NCI-H82 treated with DMSO at 0.1 percent for 48 hours (cell line): ENCODE measurements around the gene PROM1.

Experiments
- DNase-seq: peaks from one replicate; lab custom pipeline; 2025; ENCODE audit not compliant: unreplicated experiment; lab: John Stamatoyannopoulos, UW

The PROM1 gene

DNA sequence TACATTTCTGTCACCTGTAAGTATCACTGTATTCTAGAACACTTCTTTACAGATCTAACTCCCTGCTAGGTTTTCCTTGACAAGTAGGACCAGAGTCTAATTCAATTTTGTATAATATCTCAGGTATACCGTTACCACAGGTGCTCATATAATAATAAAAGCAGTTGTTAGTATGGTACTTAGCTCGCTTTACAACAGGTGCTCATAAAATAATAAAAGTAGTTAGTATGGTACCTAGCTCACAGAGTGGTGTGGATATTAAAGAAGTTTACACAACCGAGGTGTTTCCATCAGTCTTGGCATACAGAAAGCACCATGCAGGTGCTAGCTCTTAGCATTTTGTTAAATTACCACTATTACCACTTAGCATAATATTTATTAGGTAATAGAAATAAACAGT is 88.0 kb downstream of the PROM1 start:
- no peak for DNase-seq

DNA sequence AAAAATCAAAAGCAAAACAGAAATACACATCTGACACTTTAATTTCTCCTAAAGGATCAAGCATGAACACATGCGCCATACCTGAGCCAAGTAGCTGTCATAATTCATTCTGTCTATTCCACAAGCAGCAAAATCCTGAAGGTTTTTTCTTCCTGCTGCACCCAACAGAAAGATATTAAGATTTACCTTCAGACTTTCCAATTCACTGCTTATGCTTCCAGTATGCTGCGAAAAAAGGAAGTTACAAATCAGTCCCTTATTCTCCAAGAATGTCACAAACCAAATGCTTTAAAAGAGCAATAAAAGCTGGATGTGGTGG is 91.7 kb downstream of the PROM1 start:
- no peak for DNase-seq

DNA sequence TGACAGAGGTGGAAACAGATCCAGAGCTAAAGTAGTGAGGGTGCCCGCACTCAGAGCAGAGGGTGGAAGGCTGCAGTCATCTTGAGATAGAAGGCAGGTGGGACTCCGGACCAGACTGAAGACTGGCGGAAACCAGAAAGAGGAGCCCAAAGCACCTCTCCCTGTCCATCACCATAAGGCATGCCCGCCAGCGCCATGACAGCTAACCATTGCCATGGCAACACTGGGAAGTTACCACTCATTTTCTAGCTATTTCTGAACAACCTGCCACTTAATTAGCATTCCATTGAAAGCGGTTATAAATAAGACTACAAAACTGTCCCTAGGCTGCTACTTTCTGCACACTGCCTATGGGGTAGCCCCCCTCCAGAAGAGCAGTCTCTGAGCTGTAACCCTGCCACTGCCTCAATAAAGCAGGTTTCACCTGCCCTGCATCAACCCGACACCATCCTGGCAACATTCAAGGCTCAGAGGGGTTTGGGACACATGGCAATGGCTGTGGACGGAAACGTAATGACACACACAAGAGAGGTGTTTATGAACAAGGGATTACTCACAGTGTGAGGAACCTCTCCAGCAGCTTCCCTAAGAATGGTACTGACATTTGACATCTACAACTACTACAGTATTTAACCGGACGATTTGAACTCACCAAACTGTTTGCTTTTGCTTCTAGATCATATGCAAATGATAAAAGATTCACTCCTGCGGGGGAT is 93.1 kb downstream of the PROM1 start:
- no peak for DNase-seq

DNA sequence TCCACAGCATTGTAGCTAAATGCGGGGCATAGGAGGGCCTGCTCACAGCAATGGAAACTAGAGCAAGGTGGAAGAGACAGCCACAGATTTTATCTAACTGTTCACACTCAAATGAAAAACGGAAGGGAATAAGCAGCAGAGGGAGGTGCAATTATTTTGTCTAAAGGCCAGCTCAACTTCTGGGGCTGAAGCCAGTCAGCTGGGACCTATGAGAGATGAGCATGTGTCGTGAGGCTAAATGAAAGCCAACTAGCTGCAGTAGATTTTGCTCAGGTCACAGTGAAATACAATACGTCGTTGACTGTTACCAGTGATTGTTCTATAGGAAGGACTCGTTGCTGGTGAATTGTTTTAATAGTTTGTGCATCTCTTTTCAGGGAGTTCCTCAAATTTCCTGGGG is 94.4 kb downstream of the PROM1 start:
- DNase-seq = no peak

DNA sequence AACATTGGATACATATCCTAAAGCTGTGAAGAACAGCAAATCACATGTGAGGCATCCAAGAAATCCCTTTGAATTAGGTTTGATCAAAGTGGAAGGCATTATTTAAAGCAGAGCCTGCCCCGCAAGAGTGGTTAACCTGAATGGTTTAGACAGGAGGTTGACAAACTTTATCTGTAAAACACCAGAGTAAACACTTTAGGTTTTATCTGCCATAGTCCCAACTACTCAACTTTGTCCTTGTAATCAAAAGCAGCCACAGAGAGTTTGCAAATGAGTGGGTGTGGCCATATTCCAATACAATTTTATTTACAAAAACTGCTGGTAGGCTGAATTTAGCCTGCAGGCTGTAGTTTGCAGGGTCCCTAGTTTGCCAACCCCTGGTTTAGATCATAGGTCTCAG is 95.6 kb downstream of the PROM1 start:
- DNase-seq = no peak

DNA sequence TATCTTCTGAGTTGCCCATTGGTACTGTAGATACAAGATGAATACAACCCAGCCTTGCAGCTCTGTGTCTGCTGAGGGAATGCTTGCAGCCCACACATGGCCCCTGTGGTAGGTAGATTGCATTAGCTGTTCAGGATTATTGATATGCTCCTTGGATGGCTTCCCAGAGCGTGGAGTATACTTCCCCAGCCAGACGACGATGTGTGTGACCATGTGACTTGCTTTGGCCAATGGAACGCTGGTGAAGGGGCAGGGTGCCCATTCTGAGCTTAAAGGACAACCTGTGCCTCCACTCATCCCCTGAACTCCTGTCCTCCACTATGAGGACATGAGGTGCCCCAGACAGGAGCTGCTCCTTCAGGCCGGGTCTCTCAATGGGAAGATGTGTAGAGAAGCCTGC is 96.9 kb downstream of the PROM1 start:
- DNase-seq = no peak

DNA sequence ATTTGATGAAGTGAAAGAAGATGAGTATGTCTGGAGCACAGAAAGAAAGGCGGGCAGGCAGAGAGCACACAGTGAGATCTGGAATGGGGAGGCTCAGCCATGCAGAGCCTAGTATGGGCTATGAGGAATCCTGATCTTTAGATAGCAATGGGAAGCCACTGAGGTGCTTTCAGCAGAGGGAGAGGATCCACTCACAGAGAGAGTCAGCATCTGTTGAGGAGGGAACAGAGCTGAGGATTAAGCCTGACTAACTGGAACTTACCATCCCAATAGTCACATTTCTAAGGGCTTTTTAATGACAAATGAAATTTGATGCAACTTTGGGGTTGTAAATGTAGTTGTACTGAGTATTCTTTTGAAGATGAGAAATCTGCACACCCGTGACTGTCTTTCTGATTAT is 100.2 kb downstream of the PROM1 start:
- no peak for DNase-seq

DNA sequence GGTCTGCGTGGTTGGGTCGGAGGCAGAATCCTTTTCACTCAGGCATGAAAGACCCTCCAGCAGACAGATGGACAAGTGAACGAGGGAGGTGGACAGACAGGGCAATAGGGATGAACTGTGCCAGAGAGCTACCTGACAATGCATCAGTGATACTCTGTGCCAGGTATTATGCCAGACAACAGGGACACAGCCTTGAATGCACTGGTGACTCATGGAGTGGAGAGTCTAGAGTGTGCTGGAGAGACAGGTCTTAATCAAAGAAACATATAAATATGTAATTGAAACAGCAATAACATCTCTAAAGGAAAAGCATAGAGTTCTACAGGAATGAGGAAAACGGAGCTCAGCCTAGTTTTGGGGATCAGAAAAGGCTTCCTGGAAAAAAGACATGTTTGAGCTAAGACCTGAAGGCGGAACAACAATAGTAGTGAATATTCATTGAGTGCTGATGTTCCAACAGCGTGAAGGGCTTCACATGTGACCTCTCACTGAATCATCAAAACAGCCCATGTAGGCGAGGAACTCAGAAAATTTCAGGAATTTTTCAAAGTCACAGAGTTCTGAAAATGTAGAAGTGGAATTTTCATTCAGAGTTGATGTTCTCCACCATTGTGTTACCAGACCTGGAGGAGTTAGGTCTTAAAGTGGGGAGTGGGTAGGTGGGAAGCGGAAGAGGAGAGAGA is 100.8 kb downstream of the PROM1 start:
- no peak for DNase-seq

DNA sequence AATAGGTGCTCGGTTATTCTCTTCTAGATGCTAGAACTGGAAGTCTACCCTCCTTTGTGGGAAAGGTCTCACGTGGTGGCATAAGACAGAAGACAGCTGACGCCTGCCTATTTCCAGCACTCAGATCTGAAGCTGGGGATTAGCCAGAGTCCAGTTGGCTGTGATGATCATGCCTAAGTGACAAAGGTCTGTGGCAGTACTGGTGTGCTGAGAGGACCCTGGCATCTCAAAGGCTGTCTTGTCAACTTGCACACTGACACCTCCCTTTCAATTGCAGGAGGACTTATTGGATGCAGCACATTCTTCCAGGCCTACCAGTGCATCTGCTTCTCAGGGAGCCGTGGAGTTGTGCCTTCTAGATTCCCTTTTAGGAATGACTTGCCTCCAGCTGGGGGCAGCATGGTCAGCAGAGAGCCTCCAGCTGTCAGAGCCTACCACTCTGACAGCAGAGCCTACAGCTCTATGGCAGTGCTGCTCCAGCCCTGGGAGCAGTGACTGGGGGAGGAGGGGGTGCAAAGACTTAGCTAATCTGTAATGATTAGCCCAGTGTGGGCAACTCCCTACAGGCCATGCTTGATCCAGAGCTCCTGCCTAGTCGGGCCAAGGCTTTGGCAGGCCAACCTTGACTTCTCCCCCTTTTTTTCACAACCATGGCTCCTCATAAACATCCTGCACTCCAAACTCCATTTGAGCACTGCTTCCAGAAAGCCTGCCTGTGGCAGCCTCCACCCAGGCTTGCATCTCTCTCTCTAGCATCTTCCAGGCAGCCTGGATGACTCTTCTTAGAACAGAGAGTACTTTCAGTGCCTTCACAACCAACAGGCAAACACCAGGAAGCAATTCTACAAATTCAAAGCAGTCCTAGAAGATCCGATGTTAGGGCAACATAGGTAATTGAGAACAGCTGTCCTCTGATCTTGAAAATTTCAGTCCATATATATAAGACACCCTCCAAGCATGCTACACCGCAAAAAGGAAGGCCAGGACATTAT is 107.1 kb downstream of the PROM1 start:
- DNase-seq = no peak

DNA sequence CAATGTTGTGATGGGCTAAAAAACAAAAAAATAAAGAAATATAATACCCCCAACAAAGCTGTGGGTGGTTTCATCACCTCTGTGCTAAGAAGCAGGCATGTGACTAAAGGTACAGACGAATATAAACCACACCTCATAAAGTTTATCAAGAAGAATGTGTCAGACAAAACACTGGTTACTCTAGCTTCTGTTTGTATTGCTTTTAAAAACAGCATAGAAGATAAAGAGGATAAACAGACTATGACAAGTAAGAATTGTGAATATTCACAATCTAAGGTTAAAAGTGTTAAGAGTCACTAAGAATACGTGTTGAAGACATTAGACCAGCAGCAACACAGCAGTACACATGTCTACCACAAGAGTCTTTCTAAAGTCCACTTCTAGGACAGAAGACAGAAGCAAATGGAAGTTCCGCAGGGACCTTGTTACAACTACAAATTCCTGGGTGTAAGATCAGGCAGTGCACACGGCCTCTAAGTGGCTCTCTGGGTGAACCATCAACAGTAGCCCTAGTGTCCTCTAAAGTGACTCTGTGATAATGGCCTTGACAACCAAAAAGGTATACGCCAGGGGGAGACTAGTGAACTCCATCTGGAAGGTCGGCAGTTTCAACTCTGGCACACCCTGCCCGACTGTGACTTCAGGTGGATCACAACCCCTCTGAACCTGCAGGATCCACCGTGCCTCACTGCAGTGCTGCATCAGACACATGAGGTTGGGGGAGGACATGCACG is 112.6 kb downstream of the PROM1 start:
- no peak for DNase-seq

DNA sequence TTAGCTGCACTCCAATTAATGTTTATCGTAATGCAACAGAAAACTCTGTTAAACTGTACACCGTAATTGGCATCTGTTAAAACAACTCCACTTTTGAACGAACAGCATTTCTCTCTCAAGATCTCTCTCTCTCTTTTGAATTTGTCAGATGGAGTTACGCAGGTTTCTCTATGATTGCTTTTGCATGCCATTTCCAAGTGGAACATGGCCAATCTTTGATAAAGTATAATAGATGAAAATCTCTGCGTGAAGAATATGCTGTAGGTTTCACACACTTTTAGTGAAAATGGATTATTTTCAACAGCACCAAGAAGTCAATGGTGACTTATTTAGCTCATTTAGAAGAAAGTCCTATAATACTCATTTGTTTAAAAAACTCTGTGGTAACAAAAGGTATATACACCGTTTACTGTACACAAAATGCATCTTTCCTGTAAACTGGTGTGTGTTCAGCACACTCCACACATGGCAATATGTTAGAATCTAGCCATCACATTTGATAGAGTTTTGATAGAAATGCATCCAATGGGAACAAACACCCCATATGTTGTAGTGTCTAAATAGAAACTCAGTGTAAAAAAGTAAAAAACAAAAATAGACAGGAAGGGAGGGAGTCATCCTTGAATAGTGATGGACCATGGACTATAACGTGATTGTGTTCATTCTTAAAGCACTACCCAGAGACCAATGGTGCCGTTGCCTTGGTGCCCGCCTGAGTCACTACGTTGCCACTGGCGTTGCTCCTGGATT is 115.1 kb downstream of the PROM1 start:
- no peak for DNase-seq

DNA sequence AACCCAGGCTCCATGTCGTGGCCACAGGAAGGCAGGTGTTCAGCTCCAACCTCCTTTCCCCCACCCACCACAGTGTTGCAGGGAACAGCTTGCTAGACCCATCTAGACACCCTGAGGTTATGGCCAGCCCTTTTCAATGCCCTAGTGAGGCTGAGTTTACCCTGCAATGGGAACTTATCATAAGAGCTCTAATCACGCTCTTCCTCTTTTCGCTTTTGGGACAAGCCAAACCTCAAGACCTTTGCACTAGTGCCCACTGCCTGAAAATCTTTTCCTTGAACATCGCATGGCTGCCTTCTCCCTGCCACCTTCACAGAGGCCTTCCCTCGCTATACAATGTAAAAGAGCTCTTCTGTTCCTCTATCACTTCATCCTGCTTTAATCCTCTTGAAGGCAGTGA is 118.5 kb downstream of the PROM1 start:
- no peak for DNase-seq

DNA sequence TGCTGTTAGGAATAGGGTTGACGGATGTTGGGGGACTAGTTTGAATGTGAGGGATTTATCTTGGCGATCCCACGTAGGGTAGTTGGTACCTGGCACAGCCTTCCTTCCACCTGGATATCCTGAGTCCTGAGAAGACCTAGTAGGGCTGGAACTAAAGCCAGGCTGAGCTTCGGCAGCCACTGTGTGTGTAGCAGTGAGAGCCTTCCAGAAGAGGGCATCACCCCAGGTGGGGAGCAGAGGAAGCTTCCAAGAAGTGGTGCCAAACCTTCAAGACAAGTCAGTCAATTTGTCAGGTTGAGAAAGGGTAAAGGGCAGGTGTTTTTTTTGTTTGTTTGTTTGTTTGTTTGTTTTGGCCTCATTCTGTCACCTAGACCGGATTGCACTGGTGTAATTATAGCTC is 119.7 kb downstream of the PROM1 start:
- DNase-seq = peak; percentile 1

DNA sequence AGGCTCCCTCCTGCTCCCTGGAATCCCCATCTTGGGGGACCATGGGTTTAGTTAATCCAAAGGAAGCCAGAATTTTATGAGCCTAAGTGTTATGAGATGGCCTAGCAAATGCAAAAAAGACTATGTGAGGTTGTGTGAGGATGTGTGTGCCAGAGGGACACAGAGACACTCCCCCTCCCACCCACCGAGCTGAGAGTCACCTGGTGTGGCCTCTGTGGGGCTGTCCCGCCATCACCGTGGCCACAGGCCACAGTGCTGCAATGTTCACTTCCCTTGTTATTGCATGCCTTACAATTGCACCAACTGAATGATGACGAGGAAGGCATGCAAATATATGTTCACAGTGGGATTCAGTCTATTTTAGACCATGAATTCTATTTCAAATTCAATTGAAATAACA is 120.2 kb downstream of the PROM1 start:
- no peak for DNase-seq

DNA sequence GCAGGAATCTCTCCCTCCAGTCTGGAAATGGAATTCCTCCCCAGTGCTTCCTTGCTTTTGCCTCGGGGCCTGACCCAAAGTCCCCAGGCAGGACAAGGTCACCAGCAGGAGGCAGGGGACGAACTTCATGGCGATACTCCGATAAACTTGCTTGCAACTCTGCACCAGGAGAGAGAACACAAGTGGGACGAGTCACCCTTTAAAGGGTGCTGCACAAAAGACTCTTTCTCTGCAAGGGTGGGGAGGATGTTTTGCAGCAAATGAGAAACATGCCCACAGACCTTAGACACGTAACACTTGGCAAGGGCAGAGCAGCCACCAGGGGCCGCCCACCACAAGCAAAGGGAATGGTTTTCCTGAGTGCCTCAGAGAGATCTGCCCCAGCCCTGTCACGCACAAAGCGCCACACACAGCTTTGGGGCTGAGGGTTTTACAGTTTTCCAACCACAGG is 120.8 kb downstream of the PROM1 start, which contains the start of gene FGFBP2:
Gene FGFBP2 (minus strand): TSS at position 175 of the 451 bp plus-strand sequence. CDS start 46 bp downstream, at position 129.
- DNase-seq = peak; percentile 9

DNA sequence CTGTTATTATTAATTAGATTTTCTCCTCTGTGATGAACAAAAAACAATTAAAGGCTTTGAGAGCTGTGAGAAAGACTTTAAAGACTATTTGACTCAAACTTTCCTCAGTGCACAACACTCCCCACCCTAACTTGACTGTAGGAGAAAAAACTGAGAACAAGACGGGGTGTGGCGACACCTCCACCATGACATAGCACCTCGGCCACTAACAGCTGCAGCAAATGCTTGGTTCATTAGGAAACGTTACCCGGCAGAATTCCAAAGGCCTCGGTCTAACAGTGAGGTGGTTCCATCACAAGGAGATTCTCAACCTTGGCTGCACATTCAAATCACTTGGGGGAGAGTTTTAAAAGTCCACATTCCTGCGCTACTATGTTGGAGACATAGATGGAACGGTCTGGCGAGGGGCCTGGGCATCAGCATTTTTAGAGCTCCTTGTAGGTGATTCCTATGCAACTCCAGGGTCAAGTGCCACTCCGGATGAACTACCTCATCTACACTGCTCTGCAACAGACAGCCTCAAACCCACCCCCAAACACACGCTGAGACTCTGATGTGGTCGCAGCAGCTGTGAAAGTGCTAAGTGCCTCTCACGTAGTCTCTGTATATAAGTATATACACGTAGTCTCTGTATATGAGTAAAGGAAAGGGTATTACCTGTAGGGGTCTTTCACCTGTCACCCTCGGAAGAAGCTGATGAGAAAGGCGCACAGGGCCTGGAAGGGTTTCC is 121.9 kb downstream of the PROM1 start:
- DNase-seq = no peak

DNA sequence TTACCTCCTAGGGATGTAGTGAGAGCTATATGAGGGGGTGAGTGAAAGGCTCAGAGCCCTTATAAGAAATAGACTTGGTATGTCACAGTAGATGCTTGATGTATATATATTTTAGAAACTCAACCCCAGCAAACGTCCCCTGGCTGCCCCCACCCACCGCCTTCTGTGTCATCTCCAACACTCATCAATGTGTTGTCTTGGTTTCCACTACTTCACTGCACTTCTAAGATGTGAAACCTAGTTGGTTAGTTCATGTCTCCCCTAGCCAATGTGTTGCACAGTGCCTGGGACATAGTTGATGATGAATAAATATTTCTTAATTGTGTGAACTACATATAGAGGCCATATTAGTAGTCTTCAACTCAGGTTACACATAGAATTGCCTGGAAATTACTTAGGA is 125.3 kb downstream of the PROM1 start:
- DNase-seq = no peak

DNA sequence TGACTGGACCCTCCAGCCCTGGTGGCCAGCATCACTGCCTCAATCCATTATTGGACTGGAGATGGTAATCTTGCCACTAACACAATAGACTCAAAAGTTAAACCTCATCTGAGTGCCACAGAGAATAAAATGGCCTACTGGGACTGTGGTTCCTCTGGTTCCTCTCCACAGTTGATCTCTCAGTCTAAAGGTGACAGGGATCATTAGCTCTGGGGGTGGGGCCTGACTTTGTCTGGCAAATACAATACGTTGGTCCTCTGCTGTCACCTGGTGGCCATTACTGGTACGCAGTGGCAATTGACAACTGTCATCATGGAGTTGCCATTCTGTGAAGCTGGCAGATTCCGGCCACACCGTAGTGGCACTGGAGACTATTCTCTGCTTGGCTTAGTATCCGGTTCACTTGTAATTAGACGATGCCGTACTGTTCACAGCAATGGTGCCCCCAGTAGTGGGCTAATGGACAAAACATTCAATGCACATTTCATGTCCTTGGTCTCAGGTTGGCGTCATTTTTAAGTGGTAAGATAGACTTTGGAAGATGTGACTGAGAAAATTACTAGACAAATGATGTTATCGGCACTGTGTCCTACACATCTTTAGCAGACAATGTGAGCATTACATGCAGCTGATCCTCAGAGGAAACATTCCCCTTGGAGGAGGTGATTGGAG is 127.5 kb downstream of the PROM1 start:
- DNase-seq = peak; percentile 34

DNA sequence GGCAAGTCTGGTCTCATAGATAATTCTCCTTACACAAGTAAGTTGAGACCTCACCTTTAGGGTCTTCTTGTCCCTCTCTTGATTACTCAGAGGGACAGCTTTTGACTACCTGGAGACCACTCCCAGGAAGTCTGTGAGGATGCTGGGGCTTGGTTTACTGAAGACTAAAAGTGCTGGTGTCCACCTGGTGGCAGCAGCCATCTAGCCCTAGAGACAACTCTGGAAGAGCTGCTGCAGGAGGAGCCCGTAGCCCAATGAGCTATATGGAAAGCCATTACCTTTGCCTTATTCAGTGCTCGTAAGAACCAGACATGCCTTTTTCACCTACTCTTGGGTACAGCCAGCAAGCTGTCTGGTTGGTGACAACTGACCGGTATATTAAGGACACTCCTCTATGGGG is 128.2 kb downstream of the PROM1 start:
- no peak for DNase-seq
